A549 (cell line): ENCODE results near the gene TMEM198. TPM values are rescaled to one million over a fixed set of nuclear protein-coding genes. Genes with fewer than 3 reads are reported as not detected.

Experiments used
- ATAC-seq, 2 experiments: fragments of 200-7000 bp in 1 of 2; fragments of >200 bp in 1 of 2; cut with Nextera tagmentation in 1 of 2; cut with Tn5 transposase in 1 of 2; 3 replicates each; pipeline versions ENCODE4 v1.8.0 to v1.9.1; 2018 to 2020; ENCODE audit warnings: mild to moderate bottlenecking in 1 of 2, moderate library complexity in 1 of 2
- CTCF ChIA-PET: fragments of 300-600 bp; sonication (Branson Sonifier 250); formaldehyde crosslinking; extraction: SDS; loops from one replicate; lab custom pipeline; 2021; ENCODE audit warnings: antibody characterized with exemption, inconsistent platforms; lab: Yijun Ruan, JAX
- POLR2A ChIA-PET: fragments of 350-600 bp; formaldehyde crosslinking; extraction: SDS; loops from one replicate; lab custom pipeline; 2021; ENCODE audit warnings: antibody characterized with exemption, inconsistent platforms; lab: Yijun Ruan, JAX
- DNase-seq, 2 experiments: peaks; one replicate each; pipeline versions ENCODE4 v3.0.0 to v3.0.0-alpha.2; 2011 to 2016; ENCODE audit warnings: low read depth in 1 of 2, low spot score in 1 of 2
- FAIRE-seq: peaks from 2 replicates; lab custom pipeline; 2011; peaks lifted over from hg19 to GRCh38; lab: Jason Lieb, UNC
- H3K27ac ChIP-seq, 2 experiments: fragments of >200 bp; sonication (Bioruptor Twin); formaldehyde crosslinking; 3 replicates each; pipeline ENCODE4 v1.5.1; 2016 to 2017
- H3K4me1 ChIP-seq: fragments of >200 bp; sonication (Bioruptor Twin); formaldehyde crosslinking; 3 replicates; pipeline ENCODE4 v1.6.1; 2016
- H3K4me2 ChIP-seq: fragments of >200 bp; sonication (Bioruptor Twin); formaldehyde crosslinking; 3 replicates; pipeline ENCODE4 v1.6.1; 2016
- H3K4me3 ChIP-seq: fragments of >200 bp; sonication (Bioruptor Twin); formaldehyde crosslinking; 3 replicates; pipeline ENCODE4 v1.5.1; 2016
- H3K9me3 ChIP-seq: fragments of >200 bp; sonication (Bioruptor Twin); formaldehyde crosslinking; 3 replicates; pipeline ENCODE4 v1.6.1; 2016
- CBX2 ChIP-seq: fragments of 200-600 bp; sonication (generic); IDR thresholded peaks from 2 replicates; pipeline ENCODE4 v1.6.1; 2016; ENCODE audit warnings: low read depth, mild to moderate bottlenecking, borderline replicate concordance
- EHMT2 ChIP-seq: fragments of 200-600 bp; sonication (generic); IDR thresholded peaks from 2 replicates; pipeline ENCODE4 v1.6.1; 2016; ENCODE audit warnings: antibody characterized with exemption, low read depth, mild to moderate bottlenecking, moderate library complexity
- EP300 ChIP-seq, 2 experiments: fragments of >200 bp; sonication (Bioruptor Twin); formaldehyde crosslinking; IDR thresholded peaks; 2 replicates in 1 of 2; 3 replicates in 1 of 2; pipeline ENCODE4 v1.6.1; 2016 to 2017
- FOXS1 ChIP-seq: fragments of 250-450 bp; sonication (Bioruptor Pico); IDR thresholded peaks from 2 replicates; pipeline ENCODE4 v1.5.0; 2020; ENCODE audit warnings: mild to moderate bottlenecking, moderate library complexity
- HDAC2 ChIP-seq: fragments of 200-600 bp; sonication (generic); IDR thresholded peaks from 2 replicates; pipeline ENCODE4 v1.6.1; 2016
- HEYL ChIP-seq: fragments of 250-450 bp; sonication (Bioruptor Pico); IDR thresholded peaks from 2 replicates; pipeline ENCODE4 v1.8.0; 2021; ENCODE audit warnings: mild to moderate bottlenecking, moderate library complexity
- HOXA7 ChIP-seq: fragments of 250-450 bp; sonication (Bioruptor Pico); IDR thresholded peaks from 2 replicates; pipeline ENCODE4 v1.5.0; 2020; ENCODE audit warnings: mild to moderate bottlenecking, moderate library complexity
- JUN ChIP-seq, 2 experiments: fragments of >200 bp; sonication (Bioruptor Twin); formaldehyde crosslinking; IDR thresholded peaks; 2 replicates in 1 of 2; 3 replicates in 1 of 2; pipeline ENCODE4 v1.6.1; 2016 to 2017
- MAFK ChIP-seq: fragments of 450-650 bp; IDR thresholded peaks from 2 replicates; pipeline ENCODE4 v1.6.1; 2014; ENCODE audit not compliant: partially characterized antibody
- RARB ChIP-seq: fragments of 250-450 bp; sonication (Bioruptor Pico); IDR thresholded peaks from 2 replicates; pipeline ENCODE4 v1.8.0; 2021; ENCODE audit warnings: mild to moderate bottlenecking, moderate library complexity
- TFCP2L1 ChIP-seq: fragments of 250-450 bp; sonication (Bioruptor Pico); IDR thresholded peaks from 2 replicates; pipeline ENCODE4 v1.5.0; 2021; ENCODE audit warnings: mild to moderate bottlenecking
- ZC3H11A ChIP-seq: fragments of 450-650 bp; IDR thresholded peaks from 2 replicates; pipeline ENCODE4 v1.6.1; 2014; ENCODE audit warnings: antibody characterized with exemption, mild to moderate bottlenecking
- ZFP36 ChIP-seq: fragments of 450-650 bp; IDR thresholded peaks from 2 replicates; pipeline ENCODE4 v1.6.1; 2014; ENCODE audit warnings: borderline replicate concordance; ENCODE audit not compliant: partially characterized antibody
- WGBS: methylation state at CpG from one replicate; pipeline ENCODE4 v1.1.6; 2017; ENCODE audit errors: missing lambda C conversion rate; 5-methylcytosine and 5-hydroxymethylcytosine counted together
- polyA plus RNA-seq, 4 experiments: library from polyadenylated mRNA; depleted of rRNA in 3 of 4; stranded (reverse); fragments of >200 nt; fragmentation: RNase III in 1 of 4; extraction: RNeasy Plus Mini Kit Qiagen cat#74134 plus additional on column Dnase treatment in 1 of 4; gene quantifications; 2 replicates in 3 of 4; 3 replicates in 1 of 4; pipeline ENCODE4 v1.2.3, GENCODE V29; 2011 to 2017
- TF ChIP-seq, protein P1 (sequence below): fragments of >200 bp; sonication (Bioruptor Twin); formaldehyde crosslinking; IDR thresholded peaks from 2 replicates; pipeline ENCODE4 v1.6.1; 2016
- TF ChIP-seq, protein P2 (sequence below): fragments of 450-650 bp; IDR thresholded peaks from 2 replicates; pipeline ENCODE4 v1.6.1; 2014; ENCODE audit warnings: antibody characterized with exemption
- TF ChIP-seq, protein P3 (sequence below): fragments of 200-600 bp; sonication (generic); IDR thresholded peaks from 2 replicates; pipeline ENCODE4 v1.6.1; 2016; ENCODE audit warnings: antibody characterized with exemption, mild to moderate bottlenecking, moderate library complexity
- TF ChIP-seq, protein P4 (sequence below): fragments of >200 bp; sonication (Bioruptor Twin); formaldehyde crosslinking; IDR thresholded peaks from 3 replicates; pipeline ENCODE4 v1.5.1; 2016

Gene TMEM198
- polyA plus RNA-seq, 2 of the 4 experiments (the other 2 are of a cell fraction) = 0.31 to 0.37 TPM

DNA sequence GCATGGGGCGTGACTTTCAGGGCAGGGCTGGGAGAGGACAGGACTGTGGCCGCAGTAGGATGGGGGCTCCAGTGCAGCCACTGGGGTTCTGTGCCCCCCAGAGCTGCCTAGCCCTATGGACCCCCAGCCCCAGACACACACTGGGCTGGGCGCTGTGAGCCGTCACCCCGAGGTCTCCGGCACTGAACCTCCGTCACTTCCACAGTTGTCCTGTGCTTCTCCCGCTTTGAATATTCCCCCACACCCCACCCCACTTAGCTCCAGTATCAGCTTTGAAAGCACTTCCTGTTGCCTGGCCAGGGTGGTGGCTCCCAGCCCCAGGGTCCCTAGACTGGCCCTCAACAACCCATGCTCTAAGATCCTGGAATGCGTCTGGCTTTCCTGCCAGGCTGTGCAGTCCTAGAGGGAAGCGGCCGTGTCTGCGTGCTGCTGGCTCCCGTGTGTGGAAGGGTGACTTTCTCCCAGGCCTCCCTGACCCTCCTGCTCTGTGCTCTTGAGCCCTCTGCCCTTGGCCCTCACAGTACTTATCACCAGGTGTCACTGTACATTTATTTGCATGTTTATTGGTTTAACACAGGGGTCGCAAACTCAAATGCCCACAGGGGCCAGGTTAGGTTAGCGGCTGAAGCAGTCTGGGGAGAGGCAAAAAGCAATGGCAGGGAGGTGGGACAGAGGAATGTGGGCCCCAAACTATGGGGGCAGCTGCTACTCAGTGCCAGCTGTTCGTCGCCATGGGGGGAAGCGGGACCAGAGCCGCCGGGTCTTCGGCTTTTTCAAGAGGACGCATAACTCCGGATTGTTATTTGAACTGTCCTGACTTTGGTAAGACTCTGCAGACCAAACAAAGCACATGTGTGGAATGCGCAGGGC lies 17.6 kb downstream of the TMEM198 start:
- CTCF ChIA-PET = interaction anchor here (0.9 to 6.0 kb wide), 18 partner anchors 10 to 130 kb away, joined by 3 to 77 read pairs (median 8); partner anchors contain the start of genes CHPF, INHA, OBSL1 and STK11IP
- no peak for FAIRE-seq
- ATAC-seq = peak in 1 of 2 experiments; percentile 5; a peak in 1 of 6 replicates

DNA sequence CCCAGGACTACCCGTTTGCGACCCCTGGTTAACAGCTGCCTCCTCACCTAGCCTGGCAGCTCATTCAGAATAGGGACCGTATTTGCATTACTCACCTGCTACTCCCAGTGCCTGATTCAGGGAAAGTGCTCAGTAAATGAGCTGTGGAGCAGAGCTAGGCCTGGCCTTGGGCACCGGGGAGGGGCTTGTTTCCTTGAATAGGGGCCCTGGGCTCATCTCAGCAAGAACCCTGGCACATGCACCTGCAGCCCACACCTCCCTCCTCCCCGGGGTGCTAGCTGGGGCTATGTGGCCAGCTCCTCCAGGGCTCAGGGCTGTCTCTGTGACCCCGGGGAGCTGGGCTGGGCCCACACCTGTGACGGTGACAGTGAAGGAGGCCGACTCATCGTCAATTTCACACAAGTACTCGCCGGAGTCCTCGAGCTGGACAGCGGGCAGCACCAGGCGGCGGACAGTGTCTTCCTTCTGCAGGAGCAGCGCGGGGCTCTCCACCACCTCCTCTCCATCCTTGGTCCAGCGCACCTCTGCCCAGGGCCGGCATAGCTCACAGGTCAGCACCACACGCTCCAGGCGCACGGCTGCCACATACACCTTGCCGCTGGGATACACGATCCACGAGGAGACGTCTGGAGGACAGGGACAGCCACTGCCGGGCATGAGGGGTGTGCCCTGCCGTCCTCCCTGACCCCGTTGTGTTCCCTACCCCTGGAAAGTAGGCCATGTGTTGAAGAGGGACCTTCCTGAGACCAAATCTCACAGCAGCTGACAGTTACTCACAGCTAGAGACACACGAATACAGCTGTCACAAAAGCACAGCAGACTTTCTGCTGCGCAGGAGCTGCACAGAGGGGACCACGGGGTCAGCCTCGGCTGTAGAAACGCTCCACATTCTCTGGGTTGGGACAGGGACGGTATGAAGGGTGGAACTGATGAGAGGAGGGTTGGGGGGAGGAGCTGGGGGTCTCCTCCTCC lies 18.5 kb downstream of the TMEM198 start:
- Histone ChIP-seq H3K9me3 (no peaks in the 10 kb centered on the region), H3K4me1 (no peaks in the 10 kb centered on the region), H3K27ac (no peak overlapping the region), H3K4me3 (no peak overlapping the region), H3K4me2 (no peak overlapping the region)
- no peak for FAIRE-seq
- no peak for TF ChIP-seq CBX2
- no peak for TF ChIP-seq EP300 (IDR thresholded peaks at IDR 0.05)
- TF ChIP-seq FOXS1 (CRISPR knock-in tag) = no peak
- no peak for TF ChIP-seq JUN (IDR thresholded peaks at IDR 0.05)
- TF ChIP-seq MAFK = no peak
- no peak for TF ChIP-seq ZFP36
- TF ChIP-seq, protein P1, sequence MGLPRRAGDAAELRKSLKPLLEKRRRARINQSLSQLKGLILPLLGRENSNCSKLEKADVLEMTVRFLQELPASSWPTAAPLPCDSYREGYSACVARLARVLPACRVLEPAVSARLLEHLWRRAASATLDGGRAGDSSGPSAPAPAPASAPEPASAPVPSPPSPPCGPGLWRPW = no peak
- CTCF ChIA-PET = interaction anchor here (1.1 to 6.0 kb wide), 9 partner anchors 9 to 80 kb away, joined by 3 to 77 read pairs (median 9); partner anchors contain the start of genes CHPF, OBSL1 and TMEM198
- 76% methylated on average over 21 of the region's 35 CpGs for WGBS
- ATAC-seq = no peak
- no peak for DNase-seq
- POLR2A ChIA-PET = interaction anchor here (2.8 kb wide), 1 partner anchor 8 kb away, joined by 9 read pairs; no protein-coding TSS in a partner anchor

More for the DNA sequence above, 17.6 kb downstream of the TMEM198 start:
- DNase-seq = no peak
- H3K9me3 ChIP-seq = no peaks in the 10 kb centered on the region
- TF ChIP-seq EHMT2 (no peak), RARB (CRISPR knock-in tag) (no peak), HDAC2 (no peak), HOXA7 (no peak), HEYL (no peak), TFCP2L1 (CRISPR knock-in tag) (no peak), ZC3H11A (no peak), ZFP36 (no peak)
- TF ChIP-seq, protein P2, sequence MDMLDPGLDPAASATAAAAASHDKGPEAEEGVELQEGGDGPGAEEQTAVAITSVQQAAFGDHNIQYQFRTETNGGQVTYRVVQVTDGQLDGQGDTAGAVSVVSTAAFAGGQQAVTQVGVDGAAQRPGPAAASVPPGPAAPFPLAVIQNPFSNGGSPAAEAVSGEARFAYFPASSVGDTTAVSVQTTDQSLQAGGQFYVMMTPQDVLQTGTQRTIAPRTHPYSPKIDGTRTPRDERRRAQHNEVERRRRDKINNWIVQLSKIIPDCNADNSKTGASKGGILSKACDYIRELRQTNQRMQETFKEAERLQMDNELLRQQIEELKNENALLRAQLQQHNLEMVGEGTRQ = no peak
- TF ChIP-seq, protein P3, sequence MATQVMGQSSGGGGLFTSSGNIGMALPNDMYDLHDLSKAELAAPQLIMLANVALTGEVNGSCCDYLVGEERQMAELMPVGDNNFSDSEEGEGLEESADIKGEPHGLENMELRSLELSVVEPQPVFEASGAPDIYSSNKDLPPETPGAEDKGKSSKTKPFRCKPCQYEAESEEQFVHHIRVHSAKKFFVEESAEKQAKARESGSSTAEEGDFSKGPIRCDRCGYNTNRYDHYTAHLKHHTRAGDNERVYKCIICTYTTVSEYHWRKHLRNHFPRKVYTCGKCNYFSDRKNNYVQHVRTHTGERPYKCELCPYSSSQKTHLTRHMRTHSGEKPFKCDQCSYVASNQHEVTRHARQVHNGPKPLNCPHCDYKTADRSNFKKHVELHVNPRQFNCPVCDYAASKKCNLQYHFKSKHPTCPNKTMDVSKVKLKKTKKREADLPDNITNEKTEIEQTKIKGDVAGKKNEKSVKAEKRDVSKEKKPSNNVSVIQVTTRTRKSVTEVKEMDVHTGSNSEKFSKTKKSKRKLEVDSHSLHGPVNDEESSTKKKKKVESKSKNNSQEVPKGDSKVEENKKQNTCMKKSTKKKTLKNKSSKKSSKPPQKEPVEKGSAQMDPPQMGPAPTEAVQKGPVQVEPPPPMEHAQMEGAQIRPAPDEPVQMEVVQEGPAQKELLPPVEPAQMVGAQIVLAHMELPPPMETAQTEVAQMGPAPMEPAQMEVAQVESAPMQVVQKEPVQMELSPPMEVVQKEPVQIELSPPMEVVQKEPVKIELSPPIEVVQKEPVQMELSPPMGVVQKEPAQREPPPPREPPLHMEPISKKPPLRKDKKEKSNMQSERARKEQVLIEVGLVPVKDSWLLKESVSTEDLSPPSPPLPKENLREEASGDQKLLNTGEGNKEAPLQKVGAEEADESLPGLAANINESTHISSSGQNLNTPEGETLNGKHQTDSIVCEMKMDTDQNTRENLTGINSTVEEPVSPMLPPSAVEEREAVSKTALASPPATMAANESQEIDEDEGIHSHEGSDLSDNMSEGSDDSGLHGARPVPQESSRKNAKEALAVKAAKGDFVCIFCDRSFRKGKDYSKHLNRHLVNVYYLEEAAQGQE = no peak
- TF ChIP-seq, protein P4, sequence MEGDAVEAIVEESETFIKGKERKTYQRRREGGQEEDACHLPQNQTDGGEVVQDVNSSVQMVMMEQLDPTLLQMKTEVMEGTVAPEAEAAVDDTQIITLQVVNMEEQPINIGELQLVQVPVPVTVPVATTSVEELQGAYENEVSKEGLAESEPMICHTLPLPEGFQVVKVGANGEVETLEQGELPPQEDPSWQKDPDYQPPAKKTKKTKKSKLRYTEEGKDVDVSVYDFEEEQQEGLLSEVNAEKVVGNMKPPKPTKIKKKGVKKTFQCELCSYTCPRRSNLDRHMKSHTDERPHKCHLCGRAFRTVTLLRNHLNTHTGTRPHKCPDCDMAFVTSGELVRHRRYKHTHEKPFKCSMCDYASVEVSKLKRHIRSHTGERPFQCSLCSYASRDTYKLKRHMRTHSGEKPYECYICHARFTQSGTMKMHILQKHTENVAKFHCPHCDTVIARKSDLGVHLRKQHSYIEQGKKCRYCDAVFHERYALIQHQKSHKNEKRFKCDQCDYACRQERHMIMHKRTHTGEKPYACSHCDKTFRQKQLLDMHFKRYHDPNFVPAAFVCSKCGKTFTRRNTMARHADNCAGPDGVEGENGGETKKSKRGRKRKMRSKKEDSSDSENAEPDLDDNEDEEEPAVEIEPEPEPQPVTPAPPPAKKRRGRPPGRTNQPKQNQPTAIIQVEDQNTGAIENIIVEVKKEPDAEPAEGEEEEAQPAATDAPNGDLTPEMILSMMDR = no peak
- POLR2A ChIA-PET = interaction anchor here (2.8 kb wide), 1 partner anchor 9 kb away, joined by 9 read pairs; no protein-coding TSS in a partner anchor
- H3K27ac ChIP-seq = no peak overlapping the region
- 90% methylated on average over 22 of the region's 24 CpGs for WGBS
- no peaks in the 10 kb centered on the region for H3K4me1 ChIP-seq
- H3K4me2 ChIP-seq = no peak overlapping the region
- H3K4me3 ChIP-seq = no peak overlapping the region
